IMR-90 (cell line): ENCODE results near the gene NADK2. TPM values are rescaled to one million over a fixed set of nuclear protein-coding genes. Genes with fewer than 3 reads are reported as not detected.

ENCODE experiments used
- ATAC-seq: fragments of 200-7000 bp; cut with Tn5 transposase; 2 replicates; pipeline ENCODE4 v1.9.1; 2020; ENCODE audit warnings: low read depth, mild to moderate bottlenecking, moderate library complexity
- BruUV-seq: library from RNA; stranded (reverse); fragments of 400-500 nt; replicated peaks from 2 replicates; lab custom pipeline; 2021; lab: Mats Ljungman, UMichigan
- CTCF ChIA-PET: fragments of 300-600 bp; formaldehyde crosslinking; extraction: SDS; loops from one replicate; lab custom pipeline; 2021; ENCODE audit warnings: antibody characterized with exemption; lab: Yijun Ruan, JAX
- POLR2A ChIA-PET: fragments of 300-600 bp; sonication (Branson Sonifier 250); formaldehyde crosslinking; loops from one replicate; lab custom pipeline; 2022; ENCODE audit warnings: antibody characterized with exemption; ENCODE audit not compliant: unreplicated experiment; lab: Charles Lee
- DNase-seq: peaks from one replicate; pipeline ENCODE4 v3.0.0; 2013
- H2AFZ ChIP-seq: replicated peaks from 2 replicates; pipeline ENCODE3; 2013; ENCODE audit warnings: low read length, mild to moderate bottlenecking; ENCODE audit not compliant: poor library complexity
- H2AK5ac ChIP-seq: 2 replicates; pipeline ENCODE4 v1.6.1; 2013; ENCODE audit warnings: low read depth, low read length, inconsistent platforms
- H2AK9ac ChIP-seq: replicated peaks from 2 replicates; pipeline ENCODE3; 2013; ENCODE audit warnings: mild to moderate bottlenecking, low read depth, low read length, moderate library complexity; ENCODE audit not compliant: poor library complexity
- H2BK120ac ChIP-seq: 2 replicates; pipeline ENCODE4 v1.6.1; 2013; ENCODE audit warnings: low read depth, low read length, inconsistent platforms
- H2BK15ac ChIP-seq: 3 replicates; pipeline ENCODE4 v1.6.1; 2013; ENCODE audit warnings: low read depth, low read length, inconsistent platforms
- H2BK20ac ChIP-seq: 2 replicates; pipeline ENCODE4 v1.6.1; 2013; ENCODE audit warnings: low read depth, mild to moderate bottlenecking, inconsistent platforms, low read length, moderate library complexity
- H2BK5ac ChIP-seq: 2 replicates; pipeline ENCODE4 v1.6.1; 2013; ENCODE audit warnings: mild to moderate bottlenecking, low read depth, low read length, inconsistent platforms; ENCODE audit not compliant: poor library complexity, severe bottlenecking
- H3K14ac ChIP-seq: replicated peaks from 2 replicates; pipeline ENCODE4 v1.6.1; 2013; ENCODE audit warnings: low read depth, low read length, inconsistent platforms
- H3K18ac ChIP-seq: 2 replicates; pipeline ENCODE4 v1.6.1; 2013; ENCODE audit warnings: low read depth, low read length, control low read depth
- H3K23ac ChIP-seq: 2 replicates; pipeline ENCODE4 v1.6.1; 2013; ENCODE audit warnings: low read depth, low read length, inconsistent platforms
- H3K27ac ChIP-seq: 2 replicates; pipeline ENCODE4 v1.5.1; 2013; ENCODE audit warnings: mild to moderate bottlenecking, control low read depth, low read length; ENCODE audit not compliant: insufficient read depth
- H3K27me3 ChIP-seq: 2 replicates; pipeline ENCODE4 v1.6.1; 2013; ENCODE audit warnings: low read length; ENCODE audit not compliant: control insufficient read depth, insufficient read depth
- H3K36me3 ChIP-seq: 2 replicates; pipeline ENCODE4 v1.6.1; 2013; ENCODE audit warnings: low read length, mixed read lengths; ENCODE audit not compliant: control insufficient read depth, insufficient read depth
- H3K4ac ChIP-seq: 2 replicates; pipeline ENCODE4 v1.6.1; 2013; ENCODE audit warnings: low read depth, low read length, inconsistent platforms
- H3K4me1 ChIP-seq: 2 replicates; pipeline ENCODE4 v1.6.1; 2013; ENCODE audit warnings: low read length, mixed read lengths; ENCODE audit not compliant: control insufficient read depth, insufficient read depth
- H3K4me2 ChIP-seq: 2 replicates; pipeline ENCODE4 v1.6.1; 2013; ENCODE audit warnings: low read depth, mild to moderate bottlenecking, control low read depth, low read length, moderate library complexity
- H3K4me3 ChIP-seq: 2 replicates; pipeline ENCODE4 v1.5.1; 2013; ENCODE audit warnings: low read depth, mild to moderate bottlenecking, control low read depth, low read length, moderate library complexity; ENCODE audit not compliant: insufficient read depth
- H3K56ac ChIP-seq: 2 replicates; pipeline ENCODE4 v1.6.1; 2013; ENCODE audit warnings: low read length, inconsistent platforms; ENCODE audit not compliant: insufficient read depth; ENCODE audit errors: extremely low read depth
- H3K79me1 ChIP-seq, 2 experiments: 2 replicates each; pipeline ENCODE4 v1.6.1; 2013; ENCODE audit warnings: low read length in 2 of 2, inconsistent platforms in 1 of 2, low read depth in 1 of 2
- H3K9ac ChIP-seq: 2 replicates; pipeline ENCODE4 v1.6.1; 2013; ENCODE audit warnings: low read depth, low read length, control low read depth
- H3K9me1 ChIP-seq: 2 replicates; pipeline ENCODE4 v1.6.1; 2013; ENCODE audit warnings: low read length, inconsistent platforms; ENCODE audit not compliant: insufficient read depth
- H3K9me3 ChIP-seq: 2 replicates; pipeline ENCODE4 v1.6.1; 2013; ENCODE audit warnings: low read length; ENCODE audit not compliant: control insufficient read depth, insufficient read depth
- H4K20me1 ChIP-seq: 2 replicates; pipeline ENCODE4 v1.6.1; 2013; ENCODE audit warnings: low read length, inconsistent platforms; ENCODE audit not compliant: insufficient read depth
- H4K5ac ChIP-seq: 2 replicates; pipeline ENCODE4 v1.6.1; 2013; ENCODE audit warnings: mild to moderate bottlenecking, low read depth, low read length, control low read depth
- H4K8ac ChIP-seq, 2 experiments: 2 replicates each; pipeline ENCODE4 v1.6.1; 2013; ENCODE audit warnings: low read depth in 2 of 2, low read length in 2 of 2, control low read depth in 1 of 2, inconsistent platforms in 1 of 2
- H4K91ac ChIP-seq: 2 replicates; pipeline ENCODE4 v1.6.1; 2013; ENCODE audit warnings: low read depth, low read length, inconsistent platforms; ENCODE audit not compliant: insufficient read depth
- BHLHE40 ChIP-seq: fragments of 150-350 bp; IDR thresholded peaks from 2 replicates; pipeline ENCODE4 v1.6.1; 2016; ENCODE audit warnings: mild to moderate bottlenecking, low read depth, low read length
- CEBPB ChIP-seq: IDR thresholded peaks from 2 replicates; pipeline ENCODE4 v1.6.1; 2012; ENCODE audit warnings: low read depth, low read length, improper control_type of control experiment
- CHD1 ChIP-seq: IDR thresholded peaks from 2 replicates; pipeline ENCODE4 v1.6.1; 2012; ENCODE audit warnings: low read depth, low read length, improper control_type of control experiment
- CTCF ChIP-seq: conservative IDR thresholded peaks from 2 replicates; pipeline ENCODE4 v1.5.1; 2012; ENCODE audit warnings: mild to moderate bottlenecking, low read depth, low read length, improper control_type of control experiment
- FOS ChIP-seq: fragments of 150-350 bp; IDR thresholded peaks from 2 replicates; pipeline ENCODE4 v1.6.1; 2016; ENCODE audit warnings: low read depth, low read length
- MAFK ChIP-seq: IDR thresholded peaks from 2 replicates; pipeline ENCODE4 v1.6.1; 2012; ENCODE audit warnings: low read depth, low read length, improper control_type of control experiment
- MAZ ChIP-seq: IDR thresholded peaks from 2 replicates; pipeline ENCODE4 v1.6.1; 2012; ENCODE audit warnings: low read depth, mild to moderate bottlenecking, low read length, improper control_type of control experiment, moderate library complexity, borderline replicate concordance
- MXI1 ChIP-seq: IDR thresholded peaks from 2 replicates; pipeline ENCODE4 v1.6.1; 2012; ENCODE audit warnings: low read depth, mild to moderate bottlenecking, low read length, moderate library complexity, borderline replicate concordance
- NFE2L2 ChIP-seq: fragments of 150-350 bp; IDR thresholded peaks from 2 replicates; pipeline ENCODE4 v1.6.1; 2016; ENCODE audit warnings: low read depth, mild to moderate bottlenecking, low read length
- POLR2A ChIP-seq: IDR thresholded peaks from 2 replicates; pipeline ENCODE4 v1.6.1; 2012; ENCODE audit warnings: mild to moderate bottlenecking, low read depth, low read length
- RAD21 ChIP-seq: IDR thresholded peaks from 2 replicates; pipeline ENCODE4 v1.6.1; 2012; ENCODE audit warnings: low read length, improper control_type of control experiment
- RCOR1 ChIP-seq: IDR thresholded peaks from 2 replicates; pipeline ENCODE4 v1.6.1; 2012; ENCODE audit warnings: mild to moderate bottlenecking, low read length, improper control_type of control experiment; ENCODE audit not compliant: insufficient replicate concordance
- RFX5 ChIP-seq: IDR thresholded peaks from 2 replicates; pipeline ENCODE4 v1.8.0; 2012; ENCODE audit warnings: low read depth, mild to moderate bottlenecking, low read length, moderate library complexity
- SMC3 ChIP-seq: fragments of 150-350 bp; IDR thresholded peaks from 2 replicates; pipeline ENCODE4 v1.6.1; 2016; ENCODE audit warnings: low read depth, mild to moderate bottlenecking, antibody characterized with exemption, low read length, moderate library complexity
- USF2 ChIP-seq: fragments of 150-350 bp; IDR thresholded peaks from 2 replicates; pipeline ENCODE4 v1.6.1; 2017; ENCODE audit warnings: mild to moderate bottlenecking, antibody characterized with exemption, low read length, low read depth
- WGBS, 2 experiments: methylation state at CpG; one replicate each; pipeline versions ENCODE4 v1.1.5 to v1.1.7; 2013; ENCODE audit warnings: missing lambda C conversion rate in 2 of 2; ENCODE audit not compliant: insufficient read length in 1 of 2; ENCODE audit errors: extremely low coverage in 2 of 2; 5-methylcytosine and 5-hydroxymethylcytosine counted together
- dilution Hi-C: fragments of 300-500 bp; cut with HindIII; formaldehyde crosslinking; loops from one replicate; pipeline ENCODE4 v1.14.3; 2018; ENCODE audit warnings: low sequenced_read_pairs; ENCODE audit not compliant: unreplicated experiment
- in situ Hi-C: fragments of 300-500 bp; cut with MboI; formaldehyde crosslinking; loops from 3 replicates; pipeline ENCODE4 v1.14.3; 2019; ENCODE audit warnings: low sequenced_read_pairs, inconsistent platforms, mixed read lengths
- intact Hi-C: fragments of 100-400 bp; cut with micrococcal nuclease; formaldehyde crosslinking; loops from 2 replicates; pipeline ENCODE4 v1.10.0; 2022
- polyA plus RNA-seq, 3 experiments: library from polyadenylated mRNA; depleted of rRNA; stranded (reverse); fragments of >200 nt; gene quantifications; 2 replicates each; pipeline ENCODE4 v1.2.3, GENCODE V29; 2012; ENCODE audit warnings: low replicate concordance in 1 of 3
- total RNA-seq: library from RNA; depleted of rRNA; stranded (reverse); fragments of >200 nt; gene quantifications from 2 replicates; pipeline ENCODE4 v1.2.3, GENCODE V29; 2012
- TF ChIP-seq, protein P1 (sequence below): fragments of 150-350 bp; IDR thresholded peaks from 2 replicates; pipeline ENCODE4 v1.6.1; 2016; ENCODE audit warnings: low read depth, mild to moderate bottlenecking, low read length, moderate library complexity, borderline replicate concordance

Gene NADK2
- total and polyA plus RNA-seq, 2 of the 4 experiments (the other 2 are of a cell fraction): 7.4 to 17.4 TPM

DNA sequence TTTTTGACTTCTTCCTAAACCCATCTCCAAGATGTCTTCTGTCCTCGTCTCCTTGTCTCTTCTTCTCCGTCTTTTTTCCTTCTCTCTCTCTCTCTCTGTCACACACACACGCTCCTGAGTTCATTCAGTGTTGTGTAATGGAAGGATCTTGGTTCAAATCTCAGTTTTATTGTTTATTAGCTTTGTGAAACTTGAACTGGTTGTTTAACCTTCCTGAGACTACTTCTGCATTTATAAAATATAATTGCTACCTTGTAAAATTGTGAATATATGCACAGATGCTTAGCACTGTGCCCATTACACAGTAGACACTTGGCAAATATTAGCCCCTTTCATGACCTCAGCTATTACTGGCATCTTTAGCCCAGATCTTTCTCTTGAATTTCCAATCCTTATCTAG, 2.4 kb upstream of the NADK2 start:
- BruUV-seq: no TSS peak
- Histone ChIP-seq H3K4me3 (no peak overlapping the region), H3K27ac (no peak overlapping the region), H3K18ac (no peak overlapping the region), H2BK5ac (no peak overlapping the region), H3K4me2 (no peak overlapping the region), H2AK9ac (no peak overlapping the region), H3K23ac (no peak overlapping the region), H3K36me3 (no peaks in the 10 kb centered on the region), H4K5ac (no peak overlapping the region), H2AK5ac (no peak overlapping the region), H4K8ac (no peak overlapping the region), H4K91ac (no peak overlapping the region), H3K4me1 (peaks cover 4% of the 10 kb centered on the region), H3K9me1 (0 out of 2 replicates have a peak, but pooled peaks cover 3% of the 10 kb centered on the region), H3K79me1 (peaks cover 0 to 16% of the 10 kb centered on the region in 2 experiments; a peak in 2 of 4 replicates), H3K14ac (no peak overlapping the region), H4K20me1 (no peaks in the 10 kb centered on the region), H3K9me3 (no peaks in the 10 kb centered on the region), H2AFZ (no peak overlapping the region), H2BK20ac (no peak overlapping the region), H3K4ac (no peak overlapping the region), H3K56ac (no peak overlapping the region), H2BK15ac (no peak overlapping the region), H3K9ac (no peak overlapping the region), H3K27me3 (no peaks in the 10 kb centered on the region), H2BK120ac (no peak overlapping the region)
- intact Hi-C loops: loop anchor here (10.0 kb wide), 1 partner anchor 631 kb away; the partner anchor contains the start of gene NIPBL
- in situ Hi-C loops: no loop called here
- no peak for ATAC-seq
- dilution Hi-C loops: no loop called here
- POLR2A ChIA-PET: no interaction called here
- WGBS, 2 experiments: no CpG with 5 or more reads among the region's 3 CpGs
- TF ChIP-seq BHLHE40 (no peak), RFX5 (no peak), FOS (no peak), USF2 (no peak), MXI1 (no peak), CHD1 (no peak), POLR2A (no peak), RCOR1 (no peak), MAZ (no peak), SMC3 (no peak), CTCF (no peak), CEBPB (no peak), RAD21 (no peak), MAFK (no peak), NFE2L2 (no peak)
- TF ChIP-seq, protein P1, sequence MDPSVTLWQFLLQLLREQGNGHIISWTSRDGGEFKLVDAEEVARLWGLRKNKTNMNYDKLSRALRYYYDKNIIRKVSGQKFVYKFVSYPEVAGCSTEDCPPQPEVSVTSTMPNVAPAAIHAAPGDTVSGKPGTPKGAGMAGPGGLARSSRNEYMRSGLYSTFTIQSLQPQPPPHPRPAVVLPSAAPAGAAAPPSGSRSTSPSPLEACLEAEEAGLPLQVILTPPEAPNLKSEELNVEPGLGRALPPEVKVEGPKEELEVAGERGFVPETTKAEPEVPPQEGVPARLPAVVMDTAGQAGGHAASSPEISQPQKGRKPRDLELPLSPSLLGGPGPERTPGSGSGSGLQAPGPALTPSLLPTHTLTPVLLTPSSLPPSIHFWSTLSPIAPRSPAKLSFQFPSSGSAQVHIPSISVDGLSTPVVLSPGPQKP: no peak
- DNase-seq: no peak
- CTCF ChIA-PET: interaction anchor here (1.4 kb wide), 1 partner anchor 13 kb away, joined by 4 read pairs; no protein-coding TSS in a partner anchor
